H1 (cell line): Measurements from ENCODE around the gene B3GNT2. TPM values are rescaled to one million over a fixed set of nuclear protein-coding genes. Genes with fewer than 3 reads are reported as not detected.

Experiments used
- CTCF ChIA-PET: fragments of 300-600 bp; sonication (Branson Sonifier 250); formaldehyde crosslinking; loops from one replicate; lab custom pipeline; 2021; ENCODE audit not compliant: partially characterized antibody; lab: Charles Lee
- POLR2A ChIA-PET: fragments of 300-600 bp; sonication (Branson Sonifier 250); formaldehyde crosslinking; loops from one replicate; lab custom pipeline; 2021; ENCODE audit warnings: inconsistent platforms; ENCODE audit not compliant: partially characterized antibody; lab: Charles Lee
- DNase-seq, 2 experiments: peaks; one replicate each; pipeline versions ENCODE4 v3.0.0 to v3.0.0-alpha.2; 2010 to 2022; ENCODE audit warnings: low spot score in 2 of 2, low read depth in 1 of 2, mixed read lengths in 1 of 2
- FAIRE-seq: peaks from 2 replicates; lab custom pipeline; 2011; peaks lifted over from hg19 to GRCh38; lab: Jason Lieb, UNC
- H2AFZ ChIP-seq: 2 replicates; pipeline ENCODE4 v1.8.1; 2012; ENCODE audit warnings: low read length, inconsistent platforms
- H2AK5ac ChIP-seq: 2 replicates; pipeline ENCODE4 v1.6.1; 2013; ENCODE audit warnings: low read depth, low read length
- H2BK120ac ChIP-seq: replicated peaks from 2 replicates; pipeline ENCODE3; 2013; ENCODE audit warnings: low read depth, low read length, inconsistent platforms
- H2BK12ac ChIP-seq: 2 replicates; pipeline ENCODE4 v1.6.1; 2013; ENCODE audit warnings: low read depth, low read length
- H2BK15ac ChIP-seq: 2 replicates; pipeline ENCODE4 v1.6.1; 2013; ENCODE audit warnings: low read length
- H2BK20ac ChIP-seq: 2 replicates; pipeline ENCODE4 v1.6.1; 2013; ENCODE audit warnings: low read length
- H2BK5ac ChIP-seq: 2 replicates; pipeline ENCODE4 v1.6.1; 2013; ENCODE audit warnings: low read depth, low read length
- H3K14ac ChIP-seq: 2 replicates; pipeline ENCODE4 v1.6.1; 2013; ENCODE audit warnings: inconsistent platforms; ENCODE audit not compliant: insufficient read length
- H3K18ac ChIP-seq: 2 replicates; pipeline ENCODE4 v1.6.1; 2013; ENCODE audit warnings: low read length; ENCODE audit errors: extremely low read depth
- H3K23ac ChIP-seq: 2 replicates; pipeline ENCODE4 v1.6.1; 2013; ENCODE audit warnings: inconsistent platforms; ENCODE audit not compliant: insufficient read length
- H3K23me2 ChIP-seq: 2 replicates; pipeline ENCODE4 v1.6.1; 2013; ENCODE audit warnings: low read depth, low read length
- H3K27ac ChIP-seq: 2 replicates; pipeline ENCODE4 v1.6.1; 2011; ENCODE audit warnings: low read depth, low read length, inconsistent platforms
- H3K27me3 ChIP-seq, 4 experiments: replicated peaks in 1 of 4; 1 replicate in 1 of 4; 2 replicates in 3 of 4; pipeline versions ENCODE4 v1.6.1 to v1.8.1; 2011 to 2013; ENCODE audit warnings: low read length in 3 of 4, mild to moderate bottlenecking in 3 of 4, inconsistent platforms in 2 of 4, mixed read lengths in 2 of 4, moderate library complexity in 1 of 4; ENCODE audit not compliant: control insufficient read depth in 3 of 4, insufficient read depth in 3 of 4; ENCODE audit errors: extremely low read depth in 1 of 4
- H3K36me3 ChIP-seq, 4 experiments: 2 replicates each; pipeline versions ENCODE4 v1.6.1 to v1.8.1; 2011 to 2013; ENCODE audit warnings: mild to moderate bottlenecking in 4 of 4, low read length in 3 of 4, moderate library complexity in 2 of 4, control low read depth in 1 of 4, inconsistent platforms in 1 of 4; ENCODE audit not compliant: insufficient read depth in 4 of 4, control insufficient read depth in 2 of 4
- H3K4ac ChIP-seq: replicated peaks from 2 replicates; pipeline ENCODE3; 2013; ENCODE audit warnings: low read length, low read depth, mixed read lengths, inconsistent platforms; ENCODE audit not compliant: insufficient read length
- H3K4me1 ChIP-seq, 4 experiments: replicated peaks in 1 of 4; 1 replicate in 1 of 4; 2 replicates in 3 of 4; pipeline versions ENCODE4 v1.6.1 to v1.8.1; 2011 to 2013; ENCODE audit warnings: low read length in 3 of 4, inconsistent platforms in 2 of 4, mixed read lengths in 1 of 4; ENCODE audit not compliant: insufficient read depth in 4 of 4, control insufficient read depth in 3 of 4
- H3K4me2 ChIP-seq, 2 experiments: 2 replicates each; pipeline versions ENCODE4 v1.6.1 to v1.8.1; 2011 to 2013; ENCODE audit warnings: low read depth in 2 of 2, low read length in 2 of 2, control low read depth in 1 of 2, inconsistent platforms in 1 of 2, mild to moderate bottlenecking in 1 of 2; ENCODE audit not compliant: insufficient read depth in 1 of 2
- H3K4me3 ChIP-seq, 4 experiments: fragments of 200-600, 300-600 bp in 1 of 4; sonication (generic), shearing (Covaris generic), sonication (Bioruptor Twin) in 1 of 4; 2 replicates each; pipeline versions ENCODE4 v1.5.1 to v1.8.1; 2011 to 2016; ENCODE audit warnings: low read length in 4 of 4, low read depth in 3 of 4, control low read depth in 2 of 4, inconsistent platforms in 2 of 4, mild to moderate bottlenecking in 2 of 4, mixed read lengths in 1 of 4, moderate library complexity in 1 of 4; ENCODE audit not compliant: insufficient read depth in 2 of 4; ENCODE audit errors: extremely low read depth in 1 of 4
- H3K56ac ChIP-seq: replicated peaks from 2 replicates; pipeline ENCODE3; 2013; ENCODE audit warnings: low read depth, mild to moderate bottlenecking, mixed read lengths, low read length, inconsistent platforms; ENCODE audit not compliant: insufficient read length
- H3K79me1 ChIP-seq: 2 replicates; pipeline ENCODE4 v1.6.1; 2013; ENCODE audit warnings: low read depth, low read length, control low read depth
- H3K79me2 ChIP-seq, 2 experiments: 2 replicates each; pipeline versions ENCODE4 v1.6.1 to v1.8.1; 2012 to 2013; ENCODE audit warnings: low read length in 2 of 2, mild to moderate bottlenecking in 2 of 2, inconsistent platforms in 1 of 2; ENCODE audit not compliant: insufficient read depth in 2 of 2, control insufficient read depth in 1 of 2
- H3K9ac ChIP-seq, 4 experiments: replicated peaks in 1 of 4; 1 replicate in 1 of 4; 2 replicates in 3 of 4; pipeline versions ENCODE4 v1.6.1 to v1.8.1; 2011 to 2013; ENCODE audit warnings: low read depth in 3 of 4, low read length in 3 of 4, control low read depth in 2 of 4, mild to moderate bottlenecking in 2 of 4, moderate library complexity in 2 of 4, inconsistent platforms in 1 of 4; ENCODE audit errors: extremely low read depth in 1 of 4
- H3K9me3 ChIP-seq, 2 experiments: 2 replicates each; pipeline versions ENCODE4 v1.6.1 to v1.8.1; 2012 to 2013; ENCODE audit warnings: mild to moderate bottlenecking in 2 of 2, moderate library complexity in 2 of 2, control low read depth in 1 of 2, inconsistent platforms in 1 of 2, low read depth in 1 of 2, low read length in 1 of 2, mixed read lengths in 1 of 2; ENCODE audit not compliant: insufficient read depth in 2 of 2
- H4K20me1 ChIP-seq, 2 experiments: replicated peaks in 1 of 2; 2 replicates each; pipeline versions ENCODE3 to v1.8.1; 2011 to 2013; ENCODE audit warnings: inconsistent platforms in 2 of 2, low read length in 2 of 2, mild to moderate bottlenecking in 1 of 2; ENCODE audit not compliant: insufficient read depth in 2 of 2, control insufficient read depth in 1 of 2
- H4K5ac ChIP-seq: 2 replicates; pipeline ENCODE4 v1.6.1; 2013; ENCODE audit warnings: low read length, low read depth, mixed read lengths, inconsistent platforms; ENCODE audit not compliant: insufficient read length
- H4K8ac ChIP-seq: 2 replicates; pipeline ENCODE4 v1.8.0; 2013; ENCODE audit warnings: mild to moderate bottlenecking, moderate library complexity, low read length, inconsistent platforms; ENCODE audit not compliant: insufficient read depth; ENCODE audit errors: extremely low read depth
- H4K91ac ChIP-seq: replicated peaks from 2 replicates; pipeline ENCODE3; 2013; ENCODE audit warnings: low read length, mixed read lengths, inconsistent platforms; ENCODE audit not compliant: insufficient read length
- CEBPB ChIP-seq: IDR thresholded peaks from 2 replicates; pipeline ENCODE4 v1.6.1; 2012; ENCODE audit warnings: low read depth, low read length
- SAP30 ChIP-seq: fragments of 300-600 bp; sonication (generic); IDR thresholded peaks from 2 replicates; pipeline ENCODE4 v1.7.1; 2012; ENCODE audit warnings: low read length, moderate library complexity, mild to moderate bottlenecking, inconsistent platforms; ENCODE audit not compliant: insufficient read depth, insufficient replicate concordance
- SP1 ChIP-seq: IDR thresholded peaks from 2 replicates; pipeline ENCODE4 v1.6.1; 2011; ENCODE audit warnings: low read depth, low read length
- SRF ChIP-seq: IDR thresholded peaks from 2 replicates; pipeline ENCODE4 v1.6.1; 2011; ENCODE audit warnings: mild to moderate bottlenecking, low read depth, low read length, moderate library complexity
- WGBS, 2 experiments: shearing (Covaris generic) in 1 of 2; methylation state at CpG; one replicate each; pipeline versions ENCODE4 v1.1.6 to v1.1.7; 2013 to 2015; ENCODE audit warnings: low lambda C conversion rate in 2 of 2, mixed read lengths in 2 of 2, inconsistent platforms in 1 of 2, low coverage in 1 of 2, missing lambda C conversion rate in 1 of 2; ENCODE audit not compliant: insufficient replicate concordance in 2 of 2, insufficient coverage in 1 of 2, insufficient read length in 1 of 2; ENCODE audit errors: extremely low coverage in 1 of 2, missing lambda C conversion rate in 1 of 2; 5-methylcytosine and 5-hydroxymethylcytosine counted together
- polyA plus RNA-seq, 7 experiments: library from polyadenylated mRNA; depleted of rRNA in 3 of 7; stranded (reverse) in 5 of 7; unstranded in 2 of 7; fragments of >200 nt in 5 of 7; fragments of 200-250 nt in 2 of 7; gene quantifications; 1 replicate in 5 of 7; 2 replicates in 1 of 7; 4 replicates in 1 of 7; pipeline versions ENCODE4 v1.2.1 to v1.2.3, GENCODE V29; 2011 to 2013; ENCODE audit warnings: missing spikeins in 2 of 7, mixed read lengths in 2 of 7
- total RNA-seq: library from RNA; stranded (reverse); fragmentation: NEBNext Ultra II Directional; extraction: Animal tissue kit (Norgen Biotek cat#: 25700); gene quantifications from 2 replicates; pipeline ENCODE4 v1.2.1, GENCODE V29; 2021

B3GNT2 gene
- total and polyA plus RNA-seq, 2 of the 8 experiments (the other 6 are each of a cell fraction or from before 2014, with no cell fraction given), result 20.1 to 40.8 TPM

DNA sequence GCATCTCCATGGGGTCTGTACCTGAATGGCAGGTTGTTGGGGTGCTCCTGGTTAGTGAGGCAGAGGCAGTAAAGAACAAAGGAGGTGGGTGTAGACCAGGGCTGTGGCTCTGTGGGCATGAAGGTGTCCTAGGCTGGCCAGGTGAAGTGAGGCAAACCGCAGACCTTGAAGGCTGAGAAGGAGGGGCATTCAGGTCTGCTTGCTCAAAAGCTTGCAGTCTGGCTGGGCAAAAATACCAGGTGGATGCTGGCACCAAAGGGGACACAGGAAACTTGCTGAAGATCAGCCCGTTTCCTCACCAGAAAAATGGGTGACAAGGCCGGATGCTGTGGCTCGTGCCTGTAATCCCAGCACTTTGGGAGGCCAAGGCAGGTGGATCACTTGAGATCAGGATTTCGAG, 6.7 kb upstream of the B3GNT2 start:
- no peak overlapping the region for H4K5ac ChIP-seq
- no peak overlapping the region for H4K91ac ChIP-seq
- DNase-seq (no peak), FAIRE-seq (no peak)
- ChIA-PET POLR2A (interaction anchor here (1.2 kb wide), 1 partner anchor 12 kb away, joined by 3 read pairs; no protein-coding TSS in a partner anchor), CTCF (interaction anchor here (0.8 kb wide), 1 partner anchor 13 kb away, joined by 3 read pairs; no protein-coding TSS in a partner anchor)
- H3K4me3 ChIP-seq, result no peak overlapping the region
- no peak overlapping the region for H2BK5ac ChIP-seq
- no peak overlapping the region for H2AK5ac ChIP-seq
- WGBS, 2 experiments, result 94% methylated on average over 5 of the region's 5 CpGs; no CpG with 5 or more reads in 1 of the 2 experiments
- H2BK20ac ChIP-seq, result no peak overlapping the region
- no peak overlapping the region for H4K8ac ChIP-seq
- no peak overlapping the region for H3K18ac ChIP-seq
- no peaks in the 10 kb centered on the region for H3K36me3 ChIP-seq
- no peaks in the 10 kb centered on the region; a peak in 1 of 7 replicates for H3K4me1 ChIP-seq
- H3K9ac ChIP-seq, result no peak overlapping the region
- H3K14ac ChIP-seq, result no peak overlapping the region
- H2BK15ac ChIP-seq, result no peak overlapping the region
- no peak overlapping the region for H3K4me2 ChIP-seq
- H3K4ac ChIP-seq, result no peak overlapping the region
- no peak for TF ChIP-seq SAP30
- no peak for TF ChIP-seq SRF
- TF ChIP-seq SP1, result no peak
- no peak for TF ChIP-seq CEBPB
- no peaks in the 10 kb centered on the region for H3K23me2 ChIP-seq
- H3K56ac ChIP-seq, result no peak overlapping the region
- no peak overlapping the region for H2BK120ac ChIP-seq
- no peak overlapping the region for H2AFZ ChIP-seq
- no peaks in the 10 kb centered on the region for H3K79me1 ChIP-seq
- H3K27me3 ChIP-seq, result peaks cover 0 to 2% (median 0%) of the 10 kb centered on the region in 4 experiments; a peak in 1 of 7 replicates
- H4K20me1 ChIP-seq, result no peaks in the 10 kb centered on the region
- H3K9me3 ChIP-seq, result no peaks in the 10 kb centered on the region
- H3K79me2 ChIP-seq, result no peaks in the 10 kb centered on the region
- no peak overlapping the region for H2BK12ac ChIP-seq
- no peak overlapping the region for H3K27ac ChIP-seq
- no peak overlapping the region for H3K23ac ChIP-seq
